NCI-H2227 treated with DMSO at 0.1 percent for 48 hours (cell line): ENCODE data around the gene TMEM184B.
"Not testable (repeated sequence)": the region's sequence is repeated elsewhere in the genome, so short reads cannot be mapped to it uniquely, and the experiment has no call there.

Source experiments
- DNase-seq: peaks from one replicate; lab custom pipeline; 2025; lab: John Stamatoyannopoulos, UW

TMEM184B gene

GRCh38 chr22:38249301-38249700, 23.5 kb downstream of the TMEM184B start:
- no peak for DNase-seq

GRCh38 chr22:38248280-38248679, 24.5 kb downstream of the TMEM184B start:
- DNase-seq = no peak

- DNase-seq = no peak
Observed at GRCh38 chr22:38247713-38248112, 25.1 kb downstream of the TMEM184B start.

DNA sequence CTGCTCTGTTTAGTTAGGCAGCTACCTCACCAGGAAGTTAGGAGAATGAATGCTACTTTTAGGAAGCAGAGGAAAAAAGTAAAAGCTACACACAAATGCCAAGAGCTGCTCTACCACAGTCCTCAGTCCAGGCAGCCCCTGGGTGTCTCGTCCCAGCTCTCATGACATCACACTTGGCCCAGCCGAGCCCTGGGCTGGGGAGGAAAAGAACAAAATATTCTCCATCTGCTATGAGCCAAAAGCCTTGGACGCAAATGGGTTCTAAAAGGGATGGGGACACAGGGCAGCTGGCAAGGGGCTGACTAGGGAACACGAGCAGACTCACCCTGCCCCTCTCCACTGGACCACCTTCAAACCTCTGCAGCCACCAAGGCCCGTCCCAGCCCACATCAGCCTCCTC, 26.1 kb downstream of the TMEM184B start:
- DNase-seq = no peak

GRCh38 chr22:38246046-38246658, 26.7 kb downstream of the TMEM184B start:
- no peak for DNase-seq

GRCh38 chr22:38244106-38244505, 28.7 kb downstream of the TMEM184B start:
- DNase-seq = no peak

GRCh38 chr22:38243007-38243765, 29.6 kb downstream of the TMEM184B start:
- peak; percentile 39 for DNase-seq

DNA sequence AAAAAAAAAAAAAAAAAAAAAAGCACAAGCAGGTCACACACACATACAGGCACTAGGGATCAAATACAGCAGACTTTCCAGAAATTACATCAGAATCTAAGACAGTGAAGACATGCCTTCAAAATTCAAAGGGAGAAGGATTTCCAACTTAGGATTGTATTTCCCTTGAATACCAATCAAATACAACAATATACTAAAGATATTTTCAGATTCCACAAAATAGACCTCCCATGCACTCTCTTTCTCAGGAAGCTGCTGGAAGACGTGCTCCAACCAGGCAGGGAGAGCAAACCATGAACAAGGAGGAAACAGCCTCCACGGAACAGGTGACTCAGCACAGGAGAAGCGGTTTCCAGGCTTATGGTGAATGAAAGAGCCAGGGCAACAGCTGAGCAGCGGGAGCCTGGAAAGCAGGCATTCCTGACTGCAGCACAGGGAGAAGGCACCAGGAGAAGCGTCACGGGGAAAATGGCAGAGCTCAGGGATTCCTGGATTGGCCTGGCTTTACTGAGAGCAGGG, 32.0 kb downstream of the TMEM184B start:
- DNase-seq = no peak

DNA sequence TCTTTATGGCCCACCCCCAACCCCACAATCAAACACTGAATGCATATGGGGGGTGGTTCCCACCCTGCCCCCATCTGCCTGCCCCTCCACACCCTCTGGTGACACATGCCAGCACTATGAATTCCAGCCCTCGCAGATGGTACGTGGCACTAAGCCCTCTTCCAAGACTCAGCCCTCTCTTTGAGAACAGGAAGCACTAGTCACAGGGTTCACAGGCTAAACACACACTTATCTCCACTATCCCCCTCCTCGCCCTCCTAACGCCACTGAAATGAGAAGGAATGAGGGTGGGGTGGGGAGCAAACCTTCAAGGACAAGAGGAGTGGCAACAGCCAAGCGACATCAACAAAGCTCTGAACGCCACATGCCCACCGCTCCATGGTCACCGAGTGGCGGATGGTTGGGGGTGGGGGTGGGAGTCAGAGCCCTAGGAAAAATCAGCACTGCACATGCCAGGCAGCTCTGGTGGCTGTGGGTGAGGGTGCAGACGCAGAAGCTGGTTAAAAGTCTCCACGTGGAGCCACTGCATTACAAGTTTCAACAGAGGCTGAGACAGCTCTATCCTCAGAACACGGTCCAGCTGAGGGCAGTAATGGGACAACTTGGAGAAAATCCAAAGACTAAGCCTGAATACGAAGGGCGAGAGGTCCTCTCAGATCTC, 33.6 kb downstream of the TMEM184B start:
- no peak for DNase-seq

DNA sequence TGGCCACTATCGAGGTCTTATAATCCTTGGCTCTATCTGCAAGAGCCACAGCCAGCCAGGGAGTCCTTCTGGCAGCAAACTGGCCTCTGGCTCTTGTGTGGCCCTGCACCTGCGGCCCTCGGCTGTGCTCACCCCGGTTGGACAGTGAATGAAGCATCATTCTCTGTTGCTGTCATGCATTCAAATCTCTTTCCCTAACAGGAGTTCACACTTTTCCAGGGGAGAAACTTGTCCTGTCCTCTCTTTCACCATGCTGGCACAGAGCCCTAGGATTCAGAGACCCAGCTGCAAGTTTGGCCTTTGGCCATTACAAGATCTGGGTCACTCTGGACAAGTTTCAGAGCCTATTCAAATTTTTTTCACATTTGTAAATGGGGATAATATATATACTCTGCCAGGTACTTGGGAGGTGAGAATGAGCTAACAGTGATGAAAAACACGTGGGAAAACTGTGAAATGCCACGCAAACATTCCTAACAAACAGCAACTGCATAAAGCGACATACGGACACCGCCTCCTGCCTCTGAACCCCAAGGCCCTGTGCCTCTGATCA, 34.2 kb downstream of the TMEM184B start:
- no peak for DNase-seq

- no peak for DNase-seq
Observed at GRCh38 chr22:38236786-38237185, 36.0 kb downstream of the TMEM184B start.

- DNase-seq = no peak
Observed at GRCh38 chr22:38235240-38235850, 37.5 kb downstream of the TMEM184B start.

- DNase-seq = not testable (repeated sequence)
Observed at GRCh38 chr22:38233856-38234255, 39.0 kb downstream of the TMEM184B start.

DNA sequence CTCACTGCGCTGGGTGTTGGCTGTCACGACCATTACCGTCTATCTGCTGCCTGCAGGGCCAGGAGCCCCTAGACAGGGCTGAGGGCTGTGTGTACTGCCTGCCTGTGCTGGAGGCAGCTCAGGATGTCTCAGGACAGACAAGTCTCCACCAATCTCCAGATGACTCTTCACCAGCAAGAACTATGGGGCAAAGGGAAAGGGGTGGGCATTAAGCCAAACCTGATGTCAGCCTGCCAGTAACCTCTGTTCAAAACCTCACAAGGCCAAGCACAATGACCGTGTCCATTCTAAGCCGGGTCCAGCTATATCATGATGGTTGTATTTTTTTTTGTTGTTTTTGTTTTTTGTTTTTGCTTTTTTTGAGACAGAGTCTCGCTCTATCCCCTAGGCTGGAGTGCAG, 39.4 kb downstream of the TMEM184B start:
- DNase-seq = no peak

DNA sequence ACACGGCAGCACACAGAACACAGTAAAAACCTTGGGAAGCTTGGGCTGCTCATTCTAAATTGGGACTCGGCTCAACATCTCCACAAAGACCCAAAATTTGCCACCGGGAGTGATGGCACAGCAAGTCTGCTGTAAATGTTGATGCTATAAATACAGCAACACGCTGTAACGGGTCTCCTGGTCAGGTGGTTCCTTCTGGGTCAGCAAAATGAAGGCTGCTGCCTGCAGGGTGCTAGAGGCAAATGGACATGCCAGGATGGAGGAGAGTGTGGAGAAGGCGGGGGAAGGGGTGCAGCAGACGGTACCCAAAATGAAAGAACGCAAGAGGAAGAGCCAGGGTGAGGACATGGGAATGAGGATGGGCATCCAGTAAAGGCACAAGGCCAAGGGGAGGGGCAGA, 40.6 kb downstream of the TMEM184B start:
- no peak for DNase-seq

DNA sequence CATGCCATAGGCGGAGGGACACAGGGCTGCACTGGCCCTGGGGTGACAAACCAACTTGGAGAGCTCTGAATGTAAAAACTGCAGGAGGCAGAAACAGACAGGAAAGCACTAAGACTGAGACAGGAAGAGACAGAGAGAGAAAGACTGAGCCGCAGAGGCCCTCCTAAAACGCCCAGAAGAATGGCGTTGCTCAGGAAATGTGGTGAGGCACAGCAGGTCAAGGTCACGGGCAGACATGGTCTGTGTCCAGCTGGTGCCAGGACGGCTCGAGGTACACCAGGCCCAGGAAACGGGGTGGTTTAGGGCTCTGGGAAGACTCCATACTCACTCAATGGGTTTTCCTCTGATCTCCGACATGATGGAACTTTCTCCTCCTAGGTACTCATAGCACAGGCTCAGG, 41.9 kb downstream of the TMEM184B start:
- no peak for DNase-seq

GRCh38 chr22:38230108-38230825, 42.5 kb downstream of the TMEM184B start:
- no peak for DNase-seq

GRCh38 chr22:38228873-38229740, 43.7 kb downstream of the TMEM184B start:
- no peak for DNase-seq

GRCh38 chr22:38228326-38228872, 44.4 kb downstream of the TMEM184B start:
- no peak for DNase-seq
